Stimulated activated CD8-positive, alpha-beta memory T cell treated with anti-CD3 and anti-CD28 coated beads, Interleukin-15, amount 100 ng/mL, for 1 hour (primary cell): ENCODE results near the gene ATP2C1.
"Not testable (repeated sequence)": the region's sequence is repeated elsewhere in the genome, so short reads cannot be mapped to it uniquely, and the experiment has no call there.

Experiments used
- DNase-seq: peaks from one replicate; pipeline ENCODE4 v3.0.0-alpha.2; 2020; ENCODE audit warnings: low read depth

ATP2C1 gene

DNA sequence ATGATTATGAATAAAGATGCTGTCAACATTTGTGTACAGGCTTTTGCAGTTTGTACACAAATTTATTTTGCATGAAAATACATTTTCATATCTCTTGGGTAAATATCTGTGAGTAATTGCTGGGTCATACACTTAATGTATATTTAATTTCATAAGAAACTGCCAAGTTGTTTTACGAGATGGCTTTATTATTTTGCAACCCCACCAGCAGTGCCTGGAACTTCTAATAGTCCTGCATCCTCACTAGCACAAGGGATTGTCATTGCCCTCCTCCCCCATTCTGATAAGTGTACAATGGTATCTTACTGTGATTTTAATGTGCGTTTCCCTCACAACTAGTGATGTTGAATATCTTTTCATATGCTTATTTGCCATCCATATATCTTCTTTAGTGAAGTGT lies 87.6 kb downstream of the ATP2C1 start:
- no peak for DNase-seq

- no peak for DNase-seq
Observed at GRCh38 chr3:130990282-130990681, 96.4 kb downstream of the ATP2C1 start.

DNA sequence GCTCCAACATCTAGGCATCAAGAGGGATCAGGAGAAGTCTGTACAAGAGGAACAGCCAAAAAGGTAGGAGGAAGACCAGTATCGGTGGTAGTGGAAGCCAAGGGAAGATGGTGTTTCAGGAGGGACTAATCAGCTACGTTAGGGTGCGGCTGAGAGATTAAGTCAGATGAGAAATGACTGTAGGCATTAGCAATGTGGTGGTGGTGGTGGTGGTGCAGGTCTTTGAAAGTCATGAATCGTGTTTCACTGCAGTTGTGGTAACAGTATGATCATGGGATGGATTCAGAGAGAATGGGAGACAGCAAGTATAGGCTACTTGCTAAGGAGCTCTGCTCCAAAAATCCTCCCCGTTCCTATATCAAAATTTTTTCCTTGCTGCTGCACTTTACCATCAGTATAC lies 97.2 kb downstream of the ATP2C1 start:
- no peak for DNase-seq

DNA sequence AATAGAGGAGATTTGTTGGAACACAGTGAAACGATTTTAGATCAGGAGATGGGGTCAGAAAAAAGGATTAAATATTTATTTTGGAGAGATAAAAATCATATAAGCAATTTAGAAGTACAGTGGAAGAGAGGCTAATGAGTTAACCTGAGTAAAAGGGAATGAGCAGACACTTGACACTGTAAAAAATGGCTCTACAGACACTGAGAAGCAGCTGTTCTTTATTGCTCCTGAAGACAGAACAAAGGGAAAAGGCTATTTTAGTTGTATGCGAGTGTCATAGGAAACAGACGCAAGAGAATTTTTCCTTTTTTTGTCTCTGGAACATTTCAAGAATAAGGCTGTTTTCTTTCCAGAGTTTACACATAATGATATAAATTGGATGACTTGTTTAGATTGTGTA lies 98.5 kb downstream of the ATP2C1 start:
- no peak for DNase-seq

GRCh38 chr3:130997289-130997688 lies 103.4 kb downstream of the ATP2C1 start:
- DNase-seq: no peak

DNA sequence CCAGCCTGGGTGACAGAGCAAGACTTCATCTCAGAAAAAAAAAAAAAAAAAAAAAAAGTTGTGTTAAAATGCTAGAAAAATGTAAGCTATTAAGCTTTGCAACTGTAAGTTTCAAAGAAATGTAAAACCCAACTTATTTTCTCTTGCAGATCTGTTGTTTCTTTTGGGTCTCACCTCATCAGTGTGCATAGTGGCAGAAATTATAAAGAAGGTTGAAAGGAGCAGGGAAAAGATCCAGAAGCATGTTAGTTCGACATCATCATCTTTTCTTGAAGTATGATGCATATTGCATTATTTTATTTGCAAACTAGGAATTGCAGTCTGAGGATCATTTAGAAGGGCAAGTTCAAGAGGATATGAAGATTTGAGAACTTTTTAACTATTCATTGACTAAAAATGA lies 107.2 kb downstream of the ATP2C1 start:
- no peak for DNase-seq

- no peak for DNase-seq
Observed at GRCh38 chr3:131004603-131005002, 110.7 kb downstream of the ATP2C1 start.

DNA sequence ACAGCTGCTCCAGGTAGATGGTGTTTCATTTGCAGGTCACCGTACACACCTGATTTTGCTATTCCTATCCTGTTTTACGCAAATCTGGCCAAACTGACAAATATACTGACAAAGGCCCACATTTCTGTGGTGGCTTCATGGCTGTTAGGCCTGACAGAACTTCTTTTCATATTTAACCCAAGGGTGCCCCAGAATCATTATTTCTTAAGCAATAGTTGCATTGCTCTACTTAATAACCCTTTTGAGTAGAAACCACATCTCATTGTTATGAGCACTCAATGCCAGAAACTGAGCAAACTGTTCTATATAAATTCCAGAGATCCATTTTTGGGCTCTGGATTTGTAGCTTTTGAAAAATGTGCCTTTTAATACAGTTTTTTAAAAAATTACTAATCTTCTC lies 113.4 kb downstream of the ATP2C1 start:
- no peak for DNase-seq

GRCh38 chr3:131007782-131008181 lies 113.9 kb downstream of the ATP2C1 start:
- DNase-seq: no peak

- DNase-seq: no peak
Observed at GRCh38 chr3:131008326-131008725, 114.4 kb downstream of the ATP2C1 start.

- no peak for DNase-seq
Observed at GRCh38 chr3:131009698-131010097, 115.8 kb downstream of the ATP2C1 start.

GRCh38 chr3:131018970-131019369 lies 125.1 kb downstream of the ATP2C1 start:
- no peak for DNase-seq

GRCh38 chr3:131020122-131020693 lies 126.3 kb downstream of the ATP2C1 start:
- DNase-seq: no peak

DNA sequence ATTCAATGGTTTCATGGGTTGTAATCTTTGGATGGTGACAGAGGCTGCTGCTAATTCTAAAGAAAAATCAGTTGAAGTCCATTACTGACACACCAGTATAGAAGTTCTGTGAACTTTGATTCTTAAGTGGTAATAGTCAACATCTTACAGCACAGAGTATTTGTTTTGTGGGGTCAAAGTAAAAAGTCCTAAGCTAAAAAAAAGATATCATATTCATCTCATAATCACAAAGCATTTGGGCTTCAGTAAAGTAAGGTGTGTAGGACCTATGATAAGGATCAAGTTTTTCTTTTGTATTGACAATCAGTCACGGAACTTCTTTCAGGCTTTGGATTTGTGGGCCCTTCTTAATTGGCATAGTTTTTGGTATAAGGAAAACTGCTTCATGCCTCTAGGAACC lies 131.7 kb downstream of the ATP2C1 start:
- no peak for DNase-seq

GRCh38 chr3:131026321-131027151 lies 132.7 kb downstream of the ATP2C1 start, which contains the start of the genes ASTE1 and NEK11:
Gene ASTE1 (minus strand): TSS chr3:131026825. CDS start chr3:131025306, 1,519 bp downstream.
Gene NEK11 (plus strand): TSS chr3:131026877. CDS start chr3:131029709, 2,832 bp downstream.
- peak; percentile 80 for DNase-seq

DNA sequence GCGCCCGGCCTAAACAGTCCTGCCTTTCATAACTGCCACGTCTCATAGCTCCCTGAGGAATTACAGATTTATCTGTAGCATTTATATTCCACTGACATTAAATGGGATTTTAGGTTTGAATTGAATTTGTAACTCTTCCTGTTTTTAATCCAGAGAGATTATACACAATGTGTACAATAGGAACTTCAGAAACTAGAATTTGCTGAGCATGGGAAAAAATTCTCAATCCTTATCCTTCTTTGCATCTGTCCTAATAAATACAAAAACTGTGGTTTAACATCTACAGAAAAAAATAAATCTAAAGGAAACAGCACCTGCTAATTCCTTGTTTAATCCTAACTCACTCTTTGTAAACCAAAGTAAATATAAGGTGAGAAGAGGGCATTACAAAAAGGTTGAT lies 135.0 kb downstream of the ATP2C1 start:
- no peak for DNase-seq

- no peak for DNase-seq
Observed at GRCh38 chr3:131031660-131032059, 137.8 kb downstream of the ATP2C1 start.

- DNase-seq: no peak
Observed at GRCh38 chr3:131033480-131034080, 139.7 kb downstream of the ATP2C1 start.

GRCh38 chr3:131036200-131036816 lies 142.4 kb downstream of the ATP2C1 start:
- DNase-seq: no peak

- DNase-seq: no peak
Observed at GRCh38 chr3:131036986-131037385, 143.1 kb downstream of the ATP2C1 start.

- no peak for DNase-seq
Observed at GRCh38 chr3:131038326-131038725, 144.4 kb downstream of the ATP2C1 start.

GRCh38 chr3:131042271-131042985 lies 148.5 kb downstream of the ATP2C1 start:
- DNase-seq: not testable (repeated sequence)
